Brain pericyte (primary cell): ENCODE measurements around the gene FAM20C.
"Not testable (repeated sequence)": the region's sequence is repeated elsewhere in the genome, so short reads cannot be mapped to it uniquely, and the experiment has no call there.

Source experiments
- DNase-seq: peaks from one replicate; pipeline ENCODE4 v3.0.0-alpha.2; 2012; ENCODE audit warnings: low read depth, low spot score

FAM20C gene

DNA sequence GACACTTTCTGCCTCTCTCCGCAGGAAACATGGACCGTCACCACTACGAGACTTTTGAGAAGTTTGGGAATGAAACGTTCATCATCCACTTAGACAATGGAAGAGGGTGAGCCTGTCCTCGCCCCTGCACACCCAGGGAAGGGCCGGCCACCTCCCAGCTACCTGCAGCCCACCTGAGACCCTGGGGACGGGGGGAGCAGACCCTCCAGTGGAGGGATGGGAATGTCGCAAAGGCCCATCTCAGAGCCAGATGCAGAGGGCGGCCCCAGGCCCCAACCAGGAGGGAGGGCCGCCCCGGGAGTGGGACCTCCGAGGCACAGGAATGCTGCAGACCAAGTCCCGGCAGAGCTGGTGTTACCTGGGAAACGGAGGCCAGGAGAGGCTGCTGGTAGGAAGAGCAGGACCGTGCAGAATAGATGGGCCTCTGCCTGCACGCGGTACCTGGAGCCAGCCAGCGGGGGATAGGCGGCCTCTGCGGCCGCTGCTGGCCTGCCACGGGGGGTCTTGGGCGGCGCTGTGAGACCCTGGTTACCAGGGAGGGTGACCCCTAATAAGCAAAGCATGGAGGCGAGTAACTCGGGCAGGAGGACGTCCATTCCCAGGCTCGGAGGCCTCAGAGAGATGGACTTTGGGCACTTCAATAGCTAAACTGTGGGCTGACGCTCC, 64.7 kb downstream of the FAM20C start:
- DNase-seq, result no peak

DNA sequence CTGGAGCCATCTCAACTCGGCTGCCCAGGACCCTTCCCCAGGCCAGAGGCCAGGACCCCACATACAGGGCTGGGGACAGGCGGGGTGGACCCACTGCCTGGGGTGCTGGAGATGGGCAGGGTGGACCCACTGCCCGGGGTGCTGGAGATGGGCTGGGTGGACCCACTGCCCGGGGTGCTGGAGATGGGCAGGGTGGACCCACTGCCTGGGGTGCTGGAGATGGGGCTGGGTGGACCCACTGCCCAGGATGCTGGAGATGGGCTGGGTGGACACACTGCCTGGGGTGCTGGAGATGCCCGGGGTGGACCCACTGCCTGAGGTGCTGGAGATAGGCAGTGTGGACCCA, 65.2 kb downstream of the FAM20C start:
- no peak for DNase-seq

GRCh38 chr7:258476-259190, 66.3 kb downstream of the FAM20C start:
- no peak for DNase-seq

DNA sequence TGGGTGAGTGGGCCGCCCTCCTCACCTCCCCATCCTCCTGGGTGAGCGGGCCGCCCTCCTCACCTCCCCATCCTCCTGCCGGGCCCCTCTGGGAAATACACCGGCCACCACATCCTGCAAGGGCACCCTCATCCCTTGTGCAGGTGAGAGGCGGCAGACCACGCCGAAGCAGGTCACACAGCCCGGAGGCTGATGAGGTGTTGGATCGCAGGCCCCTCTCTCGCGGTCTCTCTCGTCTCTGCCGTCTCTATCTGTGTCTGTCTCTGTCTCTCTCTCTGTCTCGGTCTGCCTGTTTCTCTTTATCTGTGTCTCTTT, 66.8 kb downstream of the FAM20C start:
- no peak for DNase-seq

GRCh38 chr7:259751-260405, 67.5 kb downstream of the FAM20C start:
- no peak for DNase-seq

GRCh38 chr7:260441-261281, 68.3 kb downstream of the FAM20C start:
- no peak for DNase-seq

DNA sequence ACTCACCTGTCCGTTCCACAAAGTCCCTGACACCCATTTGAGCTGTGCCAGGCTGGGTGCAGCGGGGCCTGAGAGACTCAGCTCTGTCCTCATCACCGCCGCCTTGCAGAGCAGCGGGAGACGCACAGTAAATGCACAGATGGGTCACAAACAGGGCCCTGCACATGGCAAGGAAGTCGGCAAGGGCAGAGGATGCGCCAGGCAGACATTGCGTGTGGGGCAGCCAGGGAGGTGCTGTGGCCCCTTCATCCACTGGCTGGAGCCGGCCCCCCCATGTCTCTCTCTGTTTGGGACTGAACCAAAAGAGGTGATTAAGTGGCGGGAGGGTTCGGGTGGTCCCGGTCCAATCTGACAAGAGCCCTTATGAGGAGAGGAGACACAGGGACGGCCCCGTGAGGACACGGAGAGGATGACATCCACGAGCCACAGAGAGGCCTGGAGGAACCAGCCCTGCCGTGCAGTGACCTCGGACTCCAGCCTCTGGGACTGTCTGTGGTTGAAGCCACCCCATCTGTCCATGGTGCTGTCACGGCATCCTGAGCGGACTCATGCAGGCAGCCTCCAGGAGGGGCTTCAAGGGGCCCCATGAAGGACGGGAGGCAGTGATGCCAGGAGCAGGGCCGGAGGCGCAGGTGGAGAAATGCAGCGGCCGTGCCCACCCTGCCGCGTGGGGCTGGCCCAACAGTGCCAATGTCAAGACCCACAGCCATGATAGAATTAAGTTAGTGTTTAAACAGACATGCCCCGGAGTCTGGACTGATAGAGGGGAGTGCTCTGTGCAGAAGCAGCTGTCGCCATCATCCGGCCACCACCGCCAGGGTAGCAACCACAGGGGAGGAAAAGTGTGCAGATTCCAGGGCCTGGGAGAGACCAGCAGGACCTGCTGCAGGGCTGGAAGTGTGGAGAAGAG, 69.2 kb downstream of the FAM20C start:
- DNase-seq, result no peak

- DNase-seq, result no peak
Measured at GRCh38 chr7:262251-262572, 69.8 kb downstream of the FAM20C start.

DNA sequence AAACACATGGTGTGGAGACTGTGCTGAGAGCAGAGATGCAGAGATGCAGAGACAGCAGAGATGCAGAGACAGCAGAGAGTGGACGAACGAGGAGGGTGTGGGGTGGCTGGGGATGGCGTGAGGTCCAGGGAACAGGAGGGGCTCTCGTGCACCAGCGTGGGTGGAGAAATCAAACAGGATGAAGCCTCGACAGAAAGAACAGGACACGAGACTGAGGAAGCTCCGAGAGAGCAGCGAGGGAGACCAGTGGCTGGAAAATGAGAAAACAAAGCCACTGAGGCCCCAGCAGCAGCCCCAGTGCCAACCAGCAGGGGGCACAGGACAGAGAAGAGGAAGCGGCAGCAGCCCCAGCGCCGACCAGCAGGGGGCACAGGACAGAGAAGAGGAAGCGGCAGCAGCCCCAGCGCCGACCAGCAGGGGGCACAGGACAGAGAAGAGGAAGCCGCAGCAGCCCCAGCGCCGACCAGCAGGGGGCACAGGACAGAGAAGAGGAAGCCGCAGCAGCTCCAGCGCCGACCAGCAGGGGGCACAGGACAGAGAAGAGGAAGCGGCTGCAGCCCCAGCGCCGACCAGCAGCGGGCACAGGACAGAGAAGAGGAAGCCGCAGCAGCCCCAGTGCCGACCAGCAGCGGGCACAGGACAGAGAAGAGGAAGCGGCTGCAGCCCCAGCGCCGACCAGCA, 70.4 kb downstream of the FAM20C start:
- DNase-seq, result not testable (repeated sequence)

GRCh38 chr7:263483-264351, 71.3 kb downstream of the FAM20C start:
- DNase-seq, result not testable (repeated sequence)

DNA sequence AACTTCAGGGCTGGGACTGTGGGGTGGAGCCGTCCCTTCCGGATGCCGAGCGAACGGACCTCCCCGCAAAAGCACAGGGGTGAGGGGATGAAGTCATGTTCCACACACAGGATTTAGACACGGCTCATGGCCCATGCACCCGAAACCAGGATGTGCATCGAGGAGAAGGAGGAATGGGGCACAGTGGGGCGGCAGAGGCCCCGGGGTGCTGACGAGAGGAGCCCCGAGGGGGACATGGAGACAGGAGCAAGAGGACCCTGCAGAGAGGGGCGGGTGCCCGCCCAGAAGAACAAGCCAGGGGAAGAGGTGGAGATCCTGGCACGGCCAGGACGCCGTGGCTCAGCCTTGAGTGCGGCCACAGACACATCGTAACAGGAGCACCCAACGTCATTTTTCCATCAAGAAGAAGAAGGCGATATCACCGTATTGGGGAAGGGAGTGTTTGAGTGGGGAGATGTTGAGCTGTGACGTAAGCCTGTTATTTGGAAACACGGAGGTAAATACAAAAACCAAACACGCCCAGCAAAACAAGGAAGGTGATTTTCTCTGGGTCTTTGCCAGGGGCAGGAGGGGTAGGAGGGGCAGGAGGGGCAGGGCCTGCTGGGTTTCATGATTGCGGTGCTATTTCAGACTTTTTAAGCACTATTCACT, 72.3 kb downstream of the FAM20C start:
- no peak for DNase-seq

DNA sequence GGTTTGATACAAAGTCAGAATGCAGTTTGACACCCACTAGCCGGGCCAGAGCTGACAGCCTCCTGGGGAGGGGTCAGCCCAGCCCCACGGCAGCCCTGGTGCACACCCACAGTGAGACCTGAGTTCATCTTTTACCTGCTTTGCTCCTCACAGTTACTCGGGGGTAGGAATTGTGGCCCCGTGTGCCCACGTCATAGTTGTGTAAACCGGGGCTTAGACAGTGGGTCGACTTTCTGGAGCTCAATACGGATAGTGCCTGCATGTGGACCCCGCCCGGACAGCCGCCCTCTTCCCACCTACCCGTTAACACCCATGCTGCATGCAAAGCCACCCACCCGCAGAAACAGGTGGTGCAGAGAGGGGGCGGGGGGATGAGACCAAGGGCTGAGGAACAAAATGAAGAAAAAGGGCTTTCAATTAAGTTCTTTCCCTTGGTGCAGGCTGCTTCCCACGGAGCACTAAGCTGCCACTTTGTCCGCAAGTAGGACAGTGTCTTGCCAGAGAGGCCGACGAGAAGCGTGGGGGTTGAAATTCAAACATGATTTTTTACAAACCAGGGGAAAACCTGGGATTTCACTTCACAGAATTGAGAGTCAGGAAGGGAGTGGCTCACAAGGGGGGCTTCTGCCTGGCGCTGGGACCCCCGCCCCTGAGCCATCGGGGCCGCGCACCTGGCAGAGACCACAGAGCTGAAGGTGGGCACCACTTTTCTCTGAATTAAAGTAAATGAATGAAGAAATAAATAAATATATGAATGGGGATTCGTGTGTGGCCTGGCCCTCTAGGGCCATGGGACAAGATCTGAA, 73.0 kb downstream of the FAM20C start:
- DNase-seq, result no peak

GRCh38 chr7:265998-266850, 73.9 kb downstream of the FAM20C start:
- no peak for DNase-seq

- no peak for DNase-seq
Measured at GRCh38 chr7:266851-267840, 74.8 kb downstream of the FAM20C start.

- no peak for DNase-seq
Measured at GRCh38 chr7:268991-269390, 76.6 kb downstream of the FAM20C start.

- DNase-seq, result no peak
Measured at GRCh38 chr7:269721-270120, 77.3 kb downstream of the FAM20C start.
